Stimulated activated CD4-positive, alpha-beta T cell treated with anti-CD3 and anti-CD28 coated beads, TNF-alpha, amount 100 ng/mL, for 4 hours (primary cell): Measurements from ENCODE around the gene KRT83.
"Not testable (repeated sequence)": the region's sequence is repeated elsewhere in the genome, so short reads cannot be mapped to it uniquely, and the experiment has no call there.

Experiments
- DNase-seq, 3 experiments: peaks; one replicate each; pipeline ENCODE4 v3.0.0-alpha.2; 2020; ENCODE audit warnings: low read depth in 3 of 3

KRT83 gene

GRCh38 chr12:52353766-52354165 is 32.6 kb upstream of the KRT83 start:
- no peak for DNase-seq

DNA sequence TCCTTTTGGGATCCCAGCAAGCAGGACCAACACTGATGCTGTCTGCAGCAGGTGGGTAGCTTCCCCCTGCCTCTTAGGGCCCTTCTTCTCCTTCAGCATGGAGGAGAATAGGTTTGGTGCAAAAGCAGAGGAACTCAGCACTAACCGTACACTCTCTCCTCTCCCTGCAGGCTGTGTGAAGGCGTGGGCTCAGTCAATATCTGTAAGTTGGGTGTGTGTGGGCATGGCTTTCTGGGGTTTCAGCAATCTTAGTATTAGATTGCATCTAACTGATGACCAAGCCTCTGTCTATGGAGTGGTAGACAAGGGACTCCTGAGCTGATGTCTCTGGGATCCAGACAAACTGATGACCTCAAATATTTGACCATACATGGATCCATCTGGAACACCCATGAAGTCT is 31.8 kb upstream of the KRT83 start:
- DNase-seq, result no peak

- DNase-seq, result peak in 1 of 3 experiments; percentile 11
These were observed 30.2 kb upstream of the KRT83 start for GRCh38 chr12:52351196-52352059.

DNA sequence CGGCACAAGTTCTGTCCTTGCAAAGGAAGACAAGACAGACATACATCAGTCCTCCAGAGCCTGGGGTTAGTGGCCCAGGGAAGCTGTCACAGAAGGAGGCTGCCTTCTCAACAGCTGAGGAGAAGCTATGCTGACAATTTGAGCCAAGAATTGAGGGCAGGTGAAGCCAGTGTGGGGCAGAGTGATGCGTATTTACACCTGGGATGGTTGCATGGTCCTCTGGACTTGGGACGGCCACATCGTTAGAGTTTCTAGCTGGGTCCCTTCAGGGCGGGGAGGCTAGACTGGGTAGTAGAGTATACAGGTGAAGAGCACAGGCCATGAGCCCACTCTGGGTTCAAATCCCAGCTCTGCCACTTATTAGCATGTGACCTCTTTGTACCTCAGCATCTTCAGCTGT is 29.6 kb upstream of the KRT83 start:
- DNase-seq, result no peak

- DNase-seq, result no peak
These were observed 28.9 kb upstream of the KRT83 start for GRCh38 chr12:52350021-52350620.

GRCh38 chr12:52349196-52349595 is 28.0 kb upstream of the KRT83 start:
- no peak for DNase-seq

DNA sequence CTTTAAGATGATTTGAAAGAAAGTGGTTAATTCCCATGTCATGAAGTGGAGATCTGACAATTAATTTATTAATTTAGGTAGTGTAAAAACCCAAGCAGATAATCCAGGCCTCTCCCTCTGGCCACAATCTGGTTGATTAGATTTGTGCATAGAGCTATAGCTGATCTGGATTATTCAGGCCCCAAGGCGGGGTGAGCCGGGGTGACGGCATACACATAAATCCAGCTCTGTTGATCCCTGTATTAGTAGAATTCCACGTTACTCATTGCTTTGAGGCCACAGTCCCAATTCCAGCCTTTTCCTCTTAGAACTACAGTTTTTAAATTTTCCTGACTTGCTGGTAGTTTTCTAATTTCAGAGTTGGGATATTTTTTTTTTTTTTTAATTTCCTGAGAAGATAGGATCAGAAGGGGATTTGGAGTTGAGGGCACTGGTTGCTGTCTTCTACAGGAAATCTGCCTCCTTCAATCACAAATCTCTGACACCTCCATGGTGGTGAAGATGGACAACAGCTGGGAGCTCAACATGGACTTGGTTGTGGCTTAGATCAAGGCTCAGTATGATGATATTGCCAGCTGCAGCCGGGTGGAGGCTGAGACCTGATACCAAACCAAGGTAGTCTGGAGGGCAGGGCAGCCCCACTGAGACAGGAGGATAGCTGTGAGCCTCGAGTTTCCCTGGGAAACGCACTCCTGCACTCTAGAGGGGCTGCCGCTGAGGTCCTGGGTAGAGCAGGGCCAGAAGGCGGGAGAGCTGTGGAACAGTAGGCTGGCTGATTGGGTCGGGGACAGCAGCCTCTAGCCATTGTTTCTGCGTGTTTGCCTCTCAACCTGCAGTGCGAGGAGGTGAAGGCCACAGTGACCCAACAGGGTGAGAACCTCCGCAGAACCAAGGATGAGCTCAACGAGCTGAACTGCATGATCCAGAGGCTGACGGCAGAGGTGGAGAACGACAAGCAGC is 26.6 kb upstream of the KRT83 start:
- no peak for DNase-seq

DNA sequence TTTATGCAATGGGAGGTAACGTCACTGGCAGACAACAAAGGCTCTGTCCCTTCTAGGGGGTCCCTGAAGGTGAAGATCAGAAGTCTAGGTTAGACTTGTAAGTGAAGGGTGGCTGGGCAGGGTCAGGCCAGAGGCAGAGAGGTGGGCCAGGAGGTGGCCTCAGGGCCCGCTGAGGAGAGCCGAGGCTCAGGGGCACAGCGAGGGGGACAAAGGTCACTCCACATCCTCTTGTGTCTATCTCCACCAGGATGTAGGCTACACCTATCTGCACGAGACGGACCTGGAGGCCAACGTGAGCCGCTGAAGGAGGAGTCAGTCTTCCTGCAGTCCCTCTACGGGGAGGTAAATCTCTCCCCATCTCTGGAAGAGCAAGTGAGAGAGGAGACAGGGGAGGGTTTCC is 25.8 kb upstream of the KRT83 start:
- no peak for DNase-seq

- DNase-seq, result no peak
These were observed 25.4 kb upstream of the KRT83 start for GRCh38 chr12:52346593-52346992.

DNA sequence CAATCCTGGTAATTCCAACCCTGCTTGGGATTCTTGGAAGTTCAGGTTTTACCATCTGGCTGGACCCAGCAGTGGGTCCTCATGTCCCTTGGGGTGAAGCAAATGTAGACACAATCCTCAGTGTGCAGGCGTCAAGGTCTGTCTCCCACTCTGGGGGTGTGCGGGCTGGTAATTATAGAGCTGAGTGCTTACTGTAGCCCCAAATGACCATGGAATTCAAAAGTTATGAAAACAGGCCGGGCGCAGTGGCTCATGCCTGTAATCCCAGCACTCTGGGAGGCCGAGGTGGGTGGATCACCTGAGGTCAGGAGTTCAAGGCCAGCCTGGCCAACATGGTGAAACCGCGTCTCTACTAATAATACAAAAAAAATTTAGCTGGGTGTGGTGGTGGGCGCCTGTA is 23.8 kb upstream of the KRT83 start:
- not testable (repeated sequence) for DNase-seq

DNA sequence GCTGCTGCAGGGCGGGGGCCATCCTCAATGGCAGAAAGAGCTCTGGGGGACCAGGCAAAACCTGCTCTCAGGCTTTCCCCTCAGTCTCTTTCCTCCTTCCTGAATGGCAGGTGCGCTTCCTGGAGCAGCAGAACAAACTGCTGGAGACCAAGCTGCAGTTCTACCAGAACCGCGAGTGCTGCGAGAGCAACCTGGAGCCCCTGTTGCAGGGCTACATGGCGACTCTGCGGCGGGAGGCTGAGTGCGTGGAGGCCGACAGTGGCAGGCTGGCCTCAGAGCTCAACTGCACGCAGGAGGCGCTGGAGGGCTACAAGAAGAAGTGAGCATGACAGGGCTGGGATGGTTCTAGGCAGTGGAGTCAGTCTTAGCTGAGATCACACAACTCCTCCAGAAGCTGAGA is 22.9 kb upstream of the KRT83 start:
- no peak for DNase-seq

DNA sequence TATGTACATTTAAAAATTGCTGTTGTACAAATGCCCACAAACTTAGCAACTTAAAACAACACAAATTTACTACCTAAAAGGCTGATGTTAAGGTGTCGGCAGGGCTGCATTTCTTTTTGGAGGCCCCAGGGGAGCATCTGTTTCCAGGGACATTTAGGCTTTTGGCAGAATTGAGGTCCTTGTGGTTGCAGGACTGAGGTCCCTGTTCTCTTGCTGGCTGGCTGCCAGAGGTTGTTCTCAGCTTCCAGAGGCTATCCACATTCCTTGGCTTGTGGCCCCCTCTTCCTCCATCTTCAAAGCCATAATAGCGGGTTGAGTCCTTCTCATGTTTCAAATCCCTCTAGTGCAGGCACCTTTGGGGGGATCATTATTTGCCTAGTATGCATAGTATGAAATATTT is 22.4 kb upstream of the KRT83 start:
- DNase-seq, result no peak

DNA sequence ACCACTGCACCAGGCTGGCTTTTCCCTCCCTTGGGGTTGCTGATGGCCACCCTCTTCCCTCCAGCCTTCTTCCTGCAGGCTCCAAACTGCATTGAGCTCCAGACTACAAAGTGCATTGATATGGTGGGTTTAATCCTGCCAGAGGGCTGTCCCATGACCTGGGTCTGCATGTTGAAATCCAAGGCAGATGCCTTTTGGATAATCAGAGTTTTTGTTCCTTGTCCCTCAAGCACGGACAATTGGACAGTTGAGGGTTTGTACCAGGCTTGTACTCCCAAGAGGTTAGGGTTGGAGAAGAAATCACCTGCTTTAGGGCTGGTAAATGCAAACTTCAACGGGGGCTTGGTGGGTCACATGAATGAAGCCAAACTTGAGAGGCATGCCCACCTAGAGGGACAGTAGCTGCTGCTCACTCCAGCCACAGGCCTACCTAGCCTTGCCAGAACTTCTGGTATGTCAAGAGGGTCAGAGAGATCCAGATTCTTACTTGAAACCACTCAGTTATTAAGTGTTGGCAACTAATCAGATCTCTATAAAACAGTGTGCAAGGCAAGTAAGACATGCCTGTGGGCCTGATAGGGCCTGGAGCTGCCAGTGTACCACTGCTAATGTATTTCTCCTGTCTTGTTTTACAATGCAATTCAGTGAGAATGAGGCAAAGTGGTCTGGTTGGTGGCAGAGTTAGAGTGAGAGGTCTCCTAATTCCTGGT is 21.7 kb upstream of the KRT83 start:
- no peak for DNase-seq

- DNase-seq, result no peak
These were observed 19.9 kb upstream of the KRT83 start for GRCh38 chr12:52341066-52341580.

GRCh38 chr12:52338241-52338960 is 17.2 kb upstream of the KRT83 start:
- no peak for DNase-seq

DNA sequence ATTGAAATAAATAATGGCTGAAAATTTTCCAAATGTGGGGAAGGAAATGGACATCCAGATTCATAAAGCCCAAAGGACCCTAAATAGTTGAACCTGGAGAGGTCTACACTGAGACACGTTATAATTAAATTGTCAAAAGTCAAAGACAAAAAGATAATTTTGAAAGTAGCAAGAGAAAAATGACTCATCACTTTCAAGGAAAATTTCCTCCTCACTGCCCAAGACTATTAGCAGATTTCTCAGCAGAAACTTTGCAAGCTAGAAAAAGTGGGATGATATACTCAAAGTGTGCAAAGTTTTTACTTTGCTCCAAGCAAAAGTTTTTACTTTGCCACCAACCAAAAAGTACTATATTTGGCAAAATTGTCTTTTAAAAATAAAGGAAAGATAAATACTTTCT is 15.9 kb upstream of the KRT83 start:
- no peak for DNase-seq

GRCh38 chr12:52336641-52337040 is 15.4 kb upstream of the KRT83 start:
- no peak for DNase-seq

GRCh38 chr12:52335598-52336262 is 14.5 kb upstream of the KRT83 start:
- no peak for DNase-seq

- no peak for DNase-seq
These were observed 13.0 kb upstream of the KRT83 start for GRCh38 chr12:52334185-52334584.

DNA sequence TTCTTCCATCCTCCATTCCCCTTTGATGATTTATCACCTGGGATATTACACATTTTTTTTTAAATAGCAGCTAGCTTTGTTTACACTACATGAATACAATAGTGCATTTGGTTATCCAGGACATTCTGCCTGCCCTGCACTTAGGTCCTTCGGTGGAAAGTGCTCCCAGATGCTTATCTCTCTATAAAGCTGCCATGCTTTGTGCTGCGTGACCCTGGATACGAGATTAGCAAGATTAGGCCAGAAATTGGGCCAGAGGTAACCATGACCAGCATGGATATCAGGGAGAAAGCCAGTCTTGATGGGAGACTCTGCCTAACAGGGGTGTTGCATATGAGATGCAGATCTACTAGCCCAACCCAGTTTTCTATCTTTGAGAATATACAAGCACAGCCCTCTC is 12.1 kb upstream of the KRT83 start:
- DNase-seq, result no peak
